Mesenchymal stem cell (in vitro differentiated cells and primary cell): ENCODE measurements around the gene DMD.

ENCODE experiments used
- DNase-seq: peaks from one replicate; pipeline ENCODE4 v3.0.0-alpha.2; 2013
- H2AFZ ChIP-seq: one replicate; pipeline ENCODE4 v1.6.1; 2013; ENCODE audit warnings: low read depth, mild to moderate bottlenecking, control low read depth, inconsistent platforms, low read length, moderate library complexity
- H2AK5ac ChIP-seq: 2 replicates; pipeline ENCODE4 v1.6.1; 2013; ENCODE audit warnings: low read length, moderate library complexity, mild to moderate bottlenecking, inconsistent platforms; ENCODE audit not compliant: severe bottlenecking
- H2BK120ac ChIP-seq: one replicate; pipeline ENCODE4 v1.6.1; 2013; ENCODE audit warnings: low read depth, mild to moderate bottlenecking, inconsistent platforms, low read length, moderate library complexity
- H2BK12ac ChIP-seq, 2 experiments: one replicate each; pipeline ENCODE4 v1.6.1; 2013; ENCODE audit warnings: inconsistent platforms in 2 of 2, low read length in 2 of 2, mild to moderate bottlenecking in 2 of 2, moderate library complexity in 2 of 2, control low read depth in 1 of 2
- H2BK15ac ChIP-seq: one replicate; pipeline ENCODE4 v1.6.1; 2013; ENCODE audit warnings: mild to moderate bottlenecking, low read depth, inconsistent platforms; ENCODE audit not compliant: poor library complexity, severe bottlenecking
- H2BK5ac ChIP-seq: 2 replicates; pipeline ENCODE4 v1.6.1; 2013; ENCODE audit warnings: low read depth, mild to moderate bottlenecking, low read length, control low read depth, inconsistent platforms; ENCODE audit not compliant: poor library complexity, severe bottlenecking
- H3K14ac ChIP-seq, 2 experiments: one replicate each; pipeline ENCODE4 v1.6.1; 2013; ENCODE audit warnings: inconsistent platforms in 2 of 2, low read length in 2 of 2, control low read depth in 1 of 2, mild to moderate bottlenecking in 1 of 2, moderate library complexity in 1 of 2
- H3K18ac ChIP-seq, 2 experiments: one replicate each; pipeline ENCODE4 v1.6.1; 2013; ENCODE audit warnings: inconsistent platforms in 2 of 2, low read length in 2 of 2, control low read depth in 1 of 2, low read depth in 1 of 2, mild to moderate bottlenecking in 1 of 2
- H3K23ac ChIP-seq, 2 experiments: one replicate each; pipeline ENCODE4 v1.6.1; 2013; ENCODE audit warnings: inconsistent platforms in 2 of 2, low read length in 2 of 2, mild to moderate bottlenecking in 2 of 2, moderate library complexity in 2 of 2, control low read depth in 1 of 2
- H3K27ac ChIP-seq: 2 replicates; pipeline ENCODE4 v1.5.1; 2013; ENCODE audit warnings: mild to moderate bottlenecking, moderate library complexity, low read length, control low read depth, inconsistent platforms; ENCODE audit not compliant: poor library complexity, severe bottlenecking
- H3K27me3 ChIP-seq, 2 experiments: 2 replicates each; pipeline versions ENCODE4 v1.6.1 to v1.7.0; 2013; ENCODE audit warnings: low read length in 2 of 2, mild to moderate bottlenecking in 2 of 2, moderate library complexity in 2 of 2, control low read depth in 1 of 2, inconsistent platforms in 1 of 2; ENCODE audit not compliant: control insufficient read depth in 1 of 2, insufficient read depth in 1 of 2
- H3K36me3 ChIP-seq, 2 experiments: 2 replicates each; pipeline versions ENCODE4 v1.6.1 to v1.7.0; 2013; ENCODE audit warnings: low read length in 2 of 2, control low read depth in 1 of 2, inconsistent platforms in 1 of 2, low read depth in 1 of 2, mild to moderate bottlenecking in 1 of 2; ENCODE audit not compliant: insufficient read depth in 2 of 2, control insufficient read depth in 1 of 2
- H3K4ac ChIP-seq, 2 experiments: one replicate each; pipeline ENCODE4 v1.6.1; 2013; ENCODE audit warnings: inconsistent platforms in 2 of 2, low read length in 2 of 2, mild to moderate bottlenecking in 2 of 2, moderate library complexity in 2 of 2, control low read depth in 1 of 2, low read depth in 1 of 2
- H3K4me1 ChIP-seq: 2 replicates; pipeline ENCODE4 v1.6.1; 2013; ENCODE audit warnings: low read depth, low read length, control low read depth; ENCODE audit not compliant: control insufficient read depth, insufficient read depth
- H3K4me2 ChIP-seq: 2 replicates; pipeline ENCODE4 v1.6.1; 2013; ENCODE audit warnings: low read length, mild to moderate bottlenecking, inconsistent platforms; ENCODE audit not compliant: poor library complexity, severe bottlenecking
- H3K4me3 ChIP-seq, 2 experiments: 2 replicates each; pipeline versions ENCODE4 v1.5.1 to v1.7.0; 2013; ENCODE audit warnings: low read length in 2 of 2, mild to moderate bottlenecking in 2 of 2, control low read depth in 1 of 2, low read depth in 1 of 2; ENCODE audit not compliant: insufficient read depth in 1 of 2
- H3K79me1 ChIP-seq: replicated peaks from 2 replicates; pipeline ENCODE4 v1.6.1; 2013; ENCODE audit warnings: mild to moderate bottlenecking, control low read depth, low read length, inconsistent platforms; ENCODE audit not compliant: poor library complexity, severe bottlenecking
- H3K9ac ChIP-seq: 2 replicates; pipeline ENCODE4 v1.7.0; 2013; ENCODE audit warnings: mild to moderate bottlenecking, low read length, moderate library complexity
- H3K9me3 ChIP-seq: 2 replicates; pipeline ENCODE4 v1.7.0; 2013; ENCODE audit warnings: mild to moderate bottlenecking, low read length; ENCODE audit not compliant: control insufficient read depth
- H4K8ac ChIP-seq: one replicate; pipeline ENCODE4 v1.6.1; 2013; ENCODE audit warnings: inconsistent platforms, mild to moderate bottlenecking, low read length, moderate library complexity
- H4K91ac ChIP-seq: one replicate; pipeline ENCODE4 v1.6.1; 2013; ENCODE audit warnings: mild to moderate bottlenecking, low read length, inconsistent platforms
- WGBS: methylation state at CpG from one replicate; pipeline ENCODE4 v1.1.7; 2013; ENCODE audit warnings: mixed read lengths; 5-methylcytosine and 5-hydroxymethylcytosine counted together

The DMD gene

GRCh38 chrX:31374786-31375185 lies 1836.6 kb downstream of the DMD start:
- Histone ChIP-seq H3K18ac (peak overlapping the region in 1 of 2 experiments; percentile 24), H3K4me1 (no peaks in the 10 kb centered on the region), H4K8ac (no peak overlapping the region), H3K9me3 (no peaks in the 10 kb centered on the region), H4K91ac (no peak overlapping the region), H3K14ac (no peak overlapping the region), H3K27me3 (no peaks in the 10 kb centered on the region), H3K4ac (no peak overlapping the region), H3K4me2 (no peak overlapping the region), H3K79me1 (no peaks in the 10 kb centered on the region), H3K36me3 (no peaks in the 10 kb centered on the region), H2BK12ac (no peak overlapping the region), H2AFZ (no peak overlapping the region), H2BK120ac (no peak overlapping the region), H3K23ac (no peak overlapping the region), H2BK15ac (no peak overlapping the region), H3K27ac (no peak overlapping the region), H3K9ac (no peak overlapping the region), H2AK5ac (no peak overlapping the region), H2BK5ac (no peak overlapping the region), H3K4me3 (no peak overlapping the region)
- DNase-seq: no peak
- 94% methylated on average over 4 of the region's 4 CpGs for WGBS

DNA sequence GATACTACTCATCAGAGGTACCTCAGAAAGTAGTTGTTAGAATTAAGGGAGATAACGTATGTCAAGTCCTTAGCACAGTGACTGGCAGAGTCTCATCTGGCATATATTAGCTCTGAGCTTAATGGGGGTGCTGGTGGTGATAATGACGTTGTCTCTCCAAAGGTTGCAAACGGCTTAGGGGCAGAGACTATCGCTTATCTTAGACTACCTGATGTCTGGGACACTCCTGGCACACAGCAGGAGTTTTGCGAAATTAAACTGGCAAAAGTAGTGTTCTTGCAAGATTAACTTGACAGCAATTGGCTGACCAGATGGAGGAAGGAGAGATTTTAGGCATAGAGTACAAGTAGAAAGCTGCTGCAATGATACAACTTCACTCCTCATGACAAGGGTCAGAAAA lies 1839.4 kb downstream of the DMD start:
- Histone ChIP-seq H2BK5ac (no peak overlapping the region), H4K8ac (no peak overlapping the region), H3K23ac (no peak overlapping the region), H3K36me3 (no peaks in the 10 kb centered on the region), H2BK12ac (no peak overlapping the region), H3K18ac (no peak overlapping the region), H3K27me3 (no peaks in the 10 kb centered on the region), H2AK5ac (no peak overlapping the region), H3K14ac (no peak overlapping the region), H3K9me3 (no peaks in the 10 kb centered on the region), H3K79me1 (no peaks in the 10 kb centered on the region), H3K4me2 (no peak overlapping the region), H3K4me3 (no peak overlapping the region), H3K4me1 (no peaks in the 10 kb centered on the region), H2BK120ac (no peak overlapping the region), H3K27ac (no peak overlapping the region), H2BK15ac (no peak overlapping the region), H2AFZ (no peak overlapping the region), H4K91ac (no peak overlapping the region), H3K4ac (no peak overlapping the region), H3K9ac (no peak overlapping the region)
- 87% methylated on average over 5 of the region's 5 CpGs for WGBS
- DNase-seq: no peak

DNA sequence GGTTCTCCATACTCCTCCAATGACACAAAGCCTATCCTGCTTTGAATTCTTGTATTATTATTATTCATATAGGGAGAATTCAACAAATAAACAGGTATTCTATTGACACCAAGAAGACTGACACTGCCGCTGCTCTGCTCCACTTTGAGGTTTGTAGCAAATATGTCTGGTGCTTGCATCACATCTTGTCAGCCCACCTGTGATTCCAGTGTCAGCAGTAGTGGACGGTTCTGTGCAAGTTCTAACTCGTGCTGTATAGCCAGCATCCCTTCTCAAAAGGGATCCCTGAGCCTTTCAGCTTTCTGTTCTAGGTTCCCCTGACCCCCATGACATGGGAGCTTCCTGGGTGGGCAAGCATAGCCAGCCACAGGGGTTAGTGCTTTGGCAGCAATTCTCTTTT lies 1843.5 kb downstream of the DMD start:
- H3K4ac ChIP-seq: no peak overlapping the region
- no peak overlapping the region for H3K18ac ChIP-seq
- H2BK12ac ChIP-seq: no peak overlapping the region
- no peak overlapping the region for H2AK5ac ChIP-seq
- H3K14ac ChIP-seq: no peak overlapping the region
- no peak overlapping the region for H2BK120ac ChIP-seq
- no peak overlapping the region for H3K27ac ChIP-seq
- no peak overlapping the region for H3K23ac ChIP-seq
- H2BK5ac ChIP-seq: no peak overlapping the region
- no peak overlapping the region for H3K9ac ChIP-seq
- H3K4me1 ChIP-seq: no peaks in the 10 kb centered on the region
- H4K8ac ChIP-seq: no peak overlapping the region
- H2AFZ ChIP-seq: no peak overlapping the region
- H3K4me2 ChIP-seq: no peak overlapping the region
- WGBS: 86% methylated on average over 3 of the region's 3 CpGs
- DNase-seq: no peak
- H3K9me3 ChIP-seq: no peaks in the 10 kb centered on the region
- no peaks in the 10 kb centered on the region for H3K27me3 ChIP-seq
- H2BK15ac ChIP-seq: no peak overlapping the region
- H3K36me3 ChIP-seq: no peaks in the 10 kb centered on the region
- no peak overlapping the region for H4K91ac ChIP-seq
- H3K79me1 ChIP-seq: no peaks in the 10 kb centered on the region
- H3K4me3 ChIP-seq: no peak overlapping the region

DNA sequence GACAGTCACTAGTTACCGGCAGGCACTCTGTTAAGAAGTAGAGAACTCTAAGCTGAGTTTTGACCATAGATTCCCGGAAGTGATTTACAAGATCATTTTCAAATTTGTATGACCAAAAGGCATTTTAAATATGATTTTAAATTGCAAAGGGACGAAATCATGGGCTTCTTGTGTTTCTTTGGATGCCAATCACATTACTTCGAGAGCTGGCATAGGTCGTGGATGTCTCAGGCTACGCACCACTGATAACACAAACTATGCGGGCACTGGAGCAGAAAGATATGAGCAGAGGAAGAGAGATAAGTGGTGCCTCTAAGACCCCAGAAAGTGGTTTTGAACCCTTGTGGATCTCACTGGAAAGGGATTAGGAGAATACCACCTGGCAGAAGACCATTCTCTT lies 1845.3 kb downstream of the DMD start:
- H3K18ac ChIP-seq: no peak overlapping the region
- no peak overlapping the region for H3K9ac ChIP-seq
- no peak overlapping the region for H3K4ac ChIP-seq
- no peak overlapping the region for H2BK12ac ChIP-seq
- H3K14ac ChIP-seq: no peak overlapping the region
- no peak overlapping the region for H4K91ac ChIP-seq
- peak overlapping the region; percentile 40 for H3K27ac ChIP-seq
- H3K36me3 ChIP-seq: no peaks in the 10 kb centered on the region
- no peak for DNase-seq
- H3K9me3 ChIP-seq: no peaks in the 10 kb centered on the region
- no peaks in the 10 kb centered on the region for H3K27me3 ChIP-seq
- no peak overlapping the region for H2BK5ac ChIP-seq
- no peak overlapping the region for H3K4me3 ChIP-seq
- no peak overlapping the region for H2AK5ac ChIP-seq
- no peak overlapping the region for H2BK15ac ChIP-seq
- H3K4me2 ChIP-seq: no peak overlapping the region
- H4K8ac ChIP-seq: no peak overlapping the region
- H2BK120ac ChIP-seq: no peak overlapping the region
- no peaks in the 10 kb centered on the region for H3K4me1 ChIP-seq
- 73% methylated on average over 6 of the region's 7 CpGs for WGBS
- H3K23ac ChIP-seq: no peak overlapping the region
- H2AFZ ChIP-seq: no peak overlapping the region
- no peaks in the 10 kb centered on the region for H3K79me1 ChIP-seq
